Heart left ventricle (tissue), 16 donors: ENCODE data around the gene ZNF281. TPM values are rescaled to one million over a fixed set of nuclear protein-coding genes. Genes with fewer than 3 reads are reported as not detected.
"Not testable (repeated sequence)": the region's sequence is repeated elsewhere in the genome, so short reads cannot be mapped to it uniquely, and the experiment has no call there.

Source experiments
- ATAC-seq, 4 donors: fragments of 200-7000 bp; cut with Tn5 transposase; one replicate each; pipeline ENCODE4 v1.9.1; 2020 to 2022; ENCODE audit warnings: moderate library complexity in 4 of 4, mild to moderate bottlenecking in 3 of 4, moderate number of reproducible peaks in 1 of 4
- DNase-seq, 5 donors: peaks; one replicate each; pipeline ENCODE4 v3.0.0-alpha.2; 2020
- H3K27ac ChIP-seq, 12 donors: fragments of 200-600 bp; sonication (generic) in 4 of 12; one replicate each; pipeline versions ENCODE4 v1.5.0 to v1.8.0; 2016 to 2022; ENCODE audit warnings: mild to moderate bottlenecking in 2 of 12
- H3K27me3 ChIP-seq, 9 donors: fragments of 200-600 bp; sonication (generic) in 2 of 9; one replicate each; pipeline versions ENCODE4 v1.5.1 to v1.8.0; 2016 to 2022; ENCODE audit warnings: mild to moderate bottlenecking in 3 of 9
- H3K36me3 ChIP-seq, 9 donors: fragments of 200-600 bp; sonication (generic) in 2 of 9; one replicate each; pipeline versions ENCODE4 v1.5.0 to v1.8.0; 2018 to 2022; ENCODE audit warnings: mild to moderate bottlenecking in 2 of 9
- H3K4me1 ChIP-seq, 12 donors: fragments of 200-600 bp; sonication (generic) in 4 of 12; one replicate each; pipeline versions ENCODE4 v1.5.0 to v1.8.0; 2016 to 2022; ENCODE audit warnings: mild to moderate bottlenecking in 3 of 12
- H3K4me3 ChIP-seq, 12 donors: fragments of 200-600 bp; sonication (generic) in 4 of 12; one replicate each; pipeline versions ENCODE4 v1.5.0 to v1.8.0; 2017 to 2022; ENCODE audit warnings: mild to moderate bottlenecking in 9 of 12, moderate library complexity in 4 of 12
- H3K9me3 ChIP-seq, 12 donors: fragments of 200-600 bp; sonication (generic) in 4 of 12; one replicate each; pipeline versions ENCODE4 v1.5.0 to v1.8.0; 2016 to 2022; ENCODE audit warnings: mild to moderate bottlenecking in 1 of 12
- CTCF ChIP-seq, 12 donors: fragments of 200-600 bp; sonication (generic) in 4 of 12; IDR thresholded peaks; one replicate each; pipeline versions ENCODE4 v1.5.0 to v1.8.0; 2018 to 2022; ENCODE audit warnings: antibody characterized with exemption in 12 of 12, mild to moderate bottlenecking in 5 of 12
- POLR2A ChIP-seq, 2 donors: fragments of 450-650 bp; IDR thresholded peaks; one replicate each; pipeline ENCODE4 v1.6.1; 2017; ENCODE audit warnings: antibody characterized with exemption in 2 of 2, mild to moderate bottlenecking in 2 of 2, moderate library complexity in 2 of 2
- WGBS, 4 donors: extraction: QIAGEN DNeasy Blood & Tissue Kit in 2 of 4; methylation state at CpG; one replicate each; pipeline versions ENCODE4 v1.1.5 to v1.1.7; 2013 to 2018; 5-methylcytosine and 5-hydroxymethylcytosine counted together
- intact Hi-C, 10 donors: fragments of 100-400 bp; cut with DNase I; formaldehyde crosslinking; loops; one replicate each; pipeline versions ENCODE4 v1.11.1 to v1.14.2; 2022
- polyA plus RNA-seq, 2 donors: library from polyadenylated mRNA; stranded (reverse); fragments of 200-250 nt; gene quantifications; one replicate each; pipeline ENCODE4 v1.2.3, GENCODE V29; 2013
- total RNA-seq, 9 donors: library from RNA; depleted of rRNA in 2 of 9; stranded (reverse); fragments of >200 nt in 2 of 9; fragmentation: NEBNext Ultra II Directional in 3 of 9; extraction: Animal tissue kit (Norgen Biotek cat#: 25700) in 3 of 9; gene quantifications; one replicate each; pipeline versions ENCODE4 v1.1.0 to v1.2.4, GENCODE V29; 2016 to 2023
- donor health status: ischemic (EF 13 %, LVEDD 7.1; RV severe dilation, severe dysfunction).
- donor health status: healthy with polysubstance abuse.
- donor health status: DM: no; HTN: yes; CAD: no.
- donor health status: DM: no; HTN: no; CAD: no.
- donor health status: ischemic (EF 25% LVEDD 6.9; RV normal size, moderate dysfunction).
- donor health status: ischemic (EF 25% LVEDD 5.7; RV mildly dilated, moderate dysfunction).
- donor health status: healthy.
- donor health status: DM: yes; HTN: yes; CAD: no.
- donor health status: ischemic (EF 35%, LVEDD 5.7; RV mildly dilated, moderate dysfunction).
- donor health status: nonischemic (EF 11% LVEDD 7.7; RV severe dilation, severe dysfunction).
- donor health status: DM: yes; HTN: yes; CAD: no.
- donor health status: PGD.
- donor health status: ischemic (EF 29% LVEDD 5.4; RV normal size, mild dysfunction).
- donor health status: nonischemic (EF 23%, LVEDD 6.1; RV moderate dilation, normal function).

ZNF281 gene
- total and polyA plus RNA-seq, 11 donors: 3.1 to 10.6 (median 8.8) TPM

GRCh38 chr1:200442023-200442422 is 32.2 kb upstream of the ZNF281 start:
- intact Hi-C loops: no loop called here
- 82 to 88% (median 86%) methylated on average over 2 of the region's 2 CpGs for WGBS, 4 donors
- no peak overlapping the region for H3K27ac ChIP-seq
- no peaks in the 10 kb centered on the region for H3K4me1 ChIP-seq
- no peaks in the 10 kb centered on the region for H3K9me3 ChIP-seq
- TF ChIP-seq CTCF (IDR thresholded peaks at IDR 0.05): no peak
- TF ChIP-seq POLR2A (IDR thresholded peaks at IDR 0.05): no peak
- no peaks in the 10 kb centered on the region for H3K36me3 ChIP-seq
- H3K4me3 ChIP-seq: no peak overlapping the region
- ATAC-seq: no peak
- no peaks in the 10 kb centered on the region for H3K27me3 ChIP-seq
- DNase-seq: no peak

GRCh38 chr1:200438911-200439310 is 29.1 kb upstream of the ZNF281 start:
- Histone ChIP-seq H3K9me3 (no peaks in the 10 kb centered on the region), H3K36me3 (no peaks in the 10 kb centered on the region), H3K4me1 (no peaks in the 10 kb centered on the region), H3K27me3 (no peaks in the 10 kb centered on the region), H3K4me3 (no peak overlapping the region), H3K27ac (no peak overlapping the region)
- no peak for DNase-seq
- 73 to 84% (median 79%) methylated on average over 1 of the region's 1 CpG for WGBS, 4 donors
- no peak for TF ChIP-seq POLR2A (IDR thresholded peaks at IDR 0.05)
- intact Hi-C loops: no loop called here
- ATAC-seq: no peak

- intact Hi-C loops, DNase-seq, H3K36me3 ChIP-seq, H3K4me1 ChIP-seq, H3K4me3 ChIP-seq, H3K27ac ChIP-seq, ATAC-seq, H3K9me3 ChIP-seq, H3K27me3 ChIP-seq: not testable (repeated sequence)
- WGBS, 4 donors: 91 to 95% (median 95%) methylated on average over 7 of the region's 7 CpGs
Observed at GRCh38 chr1:200438413-200438812, 28.6 kb upstream of the ZNF281 start.

GRCh38 chr1:200437556-200438203 is 27.8 kb upstream of the ZNF281 start:
- no peaks in the 10 kb centered on the region for H3K36me3 ChIP-seq
- WGBS, 4 donors: 73 to 81% (median 76%) methylated on average over 5 of the region's 5 CpGs
- intact Hi-C loops: no loop called here
- no peaks in the 10 kb centered on the region for H3K4me1 ChIP-seq
- no peak overlapping the region for H3K27ac ChIP-seq
- H3K9me3 ChIP-seq: no peaks in the 10 kb centered on the region
- DNase-seq (no peak), ATAC-seq (no peak)
- no peaks in the 10 kb centered on the region for H3K27me3 ChIP-seq
- peak overlapping the region in 2 of 12 donors; percentile 23 to 28 for H3K4me3 ChIP-seq
- TF ChIP-seq CTCF (IDR thresholded peaks at IDR 0.05): no peak
- no peak for TF ChIP-seq POLR2A (IDR thresholded peaks at IDR 0.05)

GRCh38 chr1:200437088-200437487 is 27.3 kb upstream of the ZNF281 start:
- ATAC-seq (no peak), DNase-seq (no peak)
- Histone ChIP-seq H3K9me3 (no peaks in the 10 kb centered on the region), H3K4me1 (no peaks in the 10 kb centered on the region), H3K4me3 (no peak overlapping the region), H3K27ac (no peak overlapping the region), H3K36me3 (no peaks in the 10 kb centered on the region), H3K27me3 (no peaks in the 10 kb centered on the region)
- TF ChIP-seq CTCF (IDR thresholded peaks at IDR 0.05) (no peak), POLR2A (IDR thresholded peaks at IDR 0.05) (no peak)
- intact Hi-C loops: no loop called here
